ENCODE data around the gene THUMPD3. TPM values are rescaled to one million over a fixed set of nuclear protein-coding genes. Genes with fewer than 3 reads are reported as not detected.

Gene THUMPD3
- total RNA-seq, 1 experiment from 2014 or later, result 58.4 TPM

GRCh38 chr3:9430733-9431132 lies 67.9 kb downstream of the THUMPD3 start:
- Histone ChIP-seq H4K8ac (replicated peaks; ENCODE audit: insufficient read length, low read depth, low read length) (no peak overlapping the region), H3K4ac (ENCODE audit: low read depth, low read length) (no peak overlapping the region), H3K23ac (ENCODE audit: insufficient read length, low read depth, low read length) (no peak overlapping the region), H3K9ac (ENCODE audit: extremely low read depth, insufficient read length, low read length) (no peak overlapping the region), H3K79me2 (ENCODE audit: insufficient read depth, low read length) (no peaks in the 10 kb centered on the region; the same call in 1 of the 2 replicates), H2AK5ac (ENCODE audit: insufficient read length, low read length) (no peak overlapping the region), H3K27ac (ENCODE audit: insufficient read length, low read depth, low read length) (no peak overlapping the region), H3K23me2 (ENCODE audit: insufficient read length, low read depth, low read length, poor library complexity, severe bottlenecking) (no peaks in the 10 kb centered on the region), H3K79me1 (ENCODE audit: insufficient read depth, low read depth, low read length, poor library complexity, severe bottlenecking) (no peaks in the 10 kb centered on the region), H2BK20ac (ENCODE audit: low read depth, low read length, poor library complexity, severe bottlenecking) (no peak overlapping the region), H3K56ac (ENCODE audit: insufficient read length, low read depth, low read length) (no peak overlapping the region), H3K4me1 (ENCODE audit: insufficient read depth, low read length) (no peaks in the 10 kb centered on the region), H3K27me3 (ENCODE audit: insufficient read depth, low read length) (no peaks in the 10 kb centered on the region), H4K20me1 (ENCODE audit: control insufficient read depth, insufficient read depth, insufficient read length) (no peaks in the 10 kb centered on the region), H2BK15ac (ENCODE audit: low read depth, low read length) (no peak overlapping the region), H3K4me2 (ENCODE audit: insufficient read depth, insufficient read length, low read length) (no peak overlapping the region), H3T11ph (ENCODE audit: low read length) (no peak overlapping the region), H3K18ac (ENCODE audit: insufficient read length, low read depth, low read length) (no peak overlapping the region), H2BK5ac (ENCODE audit: insufficient read length, low read length) (no peak overlapping the region), H2BK12ac (ENCODE audit: insufficient read length, low read depth, low read length) (no peak overlapping the region), H3K9me3 (ENCODE audit: control insufficient read depth, low read depth, low read length) (no peaks in the 10 kb centered on the region), H2AFZ (ENCODE audit: low read length) (no peak overlapping the region), H4K5ac (ENCODE audit: insufficient read length, low read depth, low read length) (no peak overlapping the region), H4K91ac (ENCODE audit: insufficient read length, low read depth, low read length) (no peak overlapping the region), H3K14ac (ENCODE audit: insufficient read depth, low read length) (no peak overlapping the region), H2BK120ac (ENCODE audit: low read depth, low read length, poor library complexity, severe bottlenecking) (no peak overlapping the region)
- WGBS (ENCODE audit: extremely low coverage, insufficient read length, low lambda C conversion rate), result no CpG with 5 or more reads among the region's 3 CpGs
- no peak overlapping the region for H3K4me3 Mint-ChIP-seq
- no peak for DNase-seq
- H3K4me1 Mint-ChIP-seq, result no peaks in the 10 kb centered on the region
- peaks cover 57 to 90% (median 90%) of the 10 kb centered on the region in 3 experiments for H3K36me3 Mint-ChIP-seq (ENCODE audit: insufficient read depth in 1 of 3, low read depth in 3 of 3)
- no peak for TF ChIP-seq CTCF (conservative IDR thresholded peaks at IDR 0.05)
- no peak overlapping the region for H3K27ac Mint-ChIP-seq
- H3K27me3 Mint-ChIP-seq (ENCODE audit: low read depth), result no peaks in the 10 kb centered on the region
- H3K9me3 Mint-ChIP-seq, result no peaks in the 10 kb centered on the region
